IMR-90 (cell line): Measurements from ENCODE around the gene NANOS1. TPM values are rescaled to one million over a fixed set of nuclear protein-coding genes. Genes with fewer than 3 reads are reported as not detected.

Source experiments
- ATAC-seq: fragments of 200-7000 bp; cut with Tn5 transposase; 2 replicates; pipeline ENCODE4 v1.9.1; 2020; ENCODE audit warnings: low read depth, mild to moderate bottlenecking, moderate library complexity
- BruUV-seq: library from RNA; stranded (reverse); fragments of 400-500 nt; replicated peaks from 2 replicates; lab custom pipeline; 2021; lab: Mats Ljungman, UMichigan
- CTCF ChIA-PET: fragments of 300-600 bp; formaldehyde crosslinking; extraction: SDS; loops from one replicate; lab custom pipeline; 2021; ENCODE audit warnings: antibody characterized with exemption; lab: Yijun Ruan, JAX
- POLR2A ChIA-PET: fragments of 300-600 bp; sonication (Branson Sonifier 250); formaldehyde crosslinking; loops from one replicate; lab custom pipeline; 2022; ENCODE audit warnings: antibody characterized with exemption; ENCODE audit not compliant: unreplicated experiment; lab: Charles Lee
- DNase-seq: peaks from one replicate; pipeline ENCODE4 v3.0.0; 2013
- H2AFZ ChIP-seq: replicated peaks from 2 replicates; pipeline ENCODE3; 2013; ENCODE audit warnings: low read length, mild to moderate bottlenecking; ENCODE audit not compliant: poor library complexity
- H2AK5ac ChIP-seq: 2 replicates; pipeline ENCODE4 v1.6.1; 2013; ENCODE audit warnings: low read depth, low read length, inconsistent platforms
- H2AK9ac ChIP-seq: replicated peaks from 2 replicates; pipeline ENCODE3; 2013; ENCODE audit warnings: mild to moderate bottlenecking, low read depth, low read length, moderate library complexity; ENCODE audit not compliant: poor library complexity
- H2BK120ac ChIP-seq: 2 replicates; pipeline ENCODE4 v1.6.1; 2013; ENCODE audit warnings: low read depth, low read length, inconsistent platforms
- H2BK15ac ChIP-seq: 3 replicates; pipeline ENCODE4 v1.6.1; 2013; ENCODE audit warnings: low read depth, low read length, inconsistent platforms
- H2BK20ac ChIP-seq: 2 replicates; pipeline ENCODE4 v1.6.1; 2013; ENCODE audit warnings: low read depth, mild to moderate bottlenecking, inconsistent platforms, low read length, moderate library complexity
- H2BK5ac ChIP-seq: 2 replicates; pipeline ENCODE4 v1.6.1; 2013; ENCODE audit warnings: mild to moderate bottlenecking, low read depth, low read length, inconsistent platforms; ENCODE audit not compliant: poor library complexity, severe bottlenecking
- H3K14ac ChIP-seq: replicated peaks from 2 replicates; pipeline ENCODE4 v1.6.1; 2013; ENCODE audit warnings: low read depth, low read length, inconsistent platforms
- H3K18ac ChIP-seq: 2 replicates; pipeline ENCODE4 v1.6.1; 2013; ENCODE audit warnings: low read depth, low read length, control low read depth
- H3K23ac ChIP-seq: 2 replicates; pipeline ENCODE4 v1.6.1; 2013; ENCODE audit warnings: low read depth, low read length, inconsistent platforms
- H3K27ac ChIP-seq: 2 replicates; pipeline ENCODE4 v1.5.1; 2013; ENCODE audit warnings: mild to moderate bottlenecking, control low read depth, low read length; ENCODE audit not compliant: insufficient read depth
- H3K27me3 ChIP-seq: 2 replicates; pipeline ENCODE4 v1.6.1; 2013; ENCODE audit warnings: low read length; ENCODE audit not compliant: control insufficient read depth, insufficient read depth
- H3K36me3 ChIP-seq: 2 replicates; pipeline ENCODE4 v1.6.1; 2013; ENCODE audit warnings: low read length, mixed read lengths; ENCODE audit not compliant: control insufficient read depth, insufficient read depth
- H3K4ac ChIP-seq: 2 replicates; pipeline ENCODE4 v1.6.1; 2013; ENCODE audit warnings: low read depth, low read length, inconsistent platforms
- H3K4me1 ChIP-seq: 2 replicates; pipeline ENCODE4 v1.6.1; 2013; ENCODE audit warnings: low read length, mixed read lengths; ENCODE audit not compliant: control insufficient read depth, insufficient read depth
- H3K4me2 ChIP-seq: 2 replicates; pipeline ENCODE4 v1.6.1; 2013; ENCODE audit warnings: low read depth, mild to moderate bottlenecking, control low read depth, low read length, moderate library complexity
- H3K4me3 ChIP-seq: 2 replicates; pipeline ENCODE4 v1.5.1; 2013; ENCODE audit warnings: low read depth, mild to moderate bottlenecking, control low read depth, low read length, moderate library complexity; ENCODE audit not compliant: insufficient read depth
- H3K56ac ChIP-seq: 2 replicates; pipeline ENCODE4 v1.6.1; 2013; ENCODE audit warnings: low read length, inconsistent platforms; ENCODE audit not compliant: insufficient read depth; ENCODE audit errors: extremely low read depth
- H3K79me1 ChIP-seq, 2 experiments: 2 replicates each; pipeline ENCODE4 v1.6.1; 2013; ENCODE audit warnings: low read length in 2 of 2, inconsistent platforms in 1 of 2, low read depth in 1 of 2
- H3K9ac ChIP-seq: 2 replicates; pipeline ENCODE4 v1.6.1; 2013; ENCODE audit warnings: low read depth, low read length, control low read depth
- H3K9me1 ChIP-seq: 2 replicates; pipeline ENCODE4 v1.6.1; 2013; ENCODE audit warnings: low read length, inconsistent platforms; ENCODE audit not compliant: insufficient read depth
- H3K9me3 ChIP-seq: 2 replicates; pipeline ENCODE4 v1.6.1; 2013; ENCODE audit warnings: low read length; ENCODE audit not compliant: control insufficient read depth, insufficient read depth
- H4K20me1 ChIP-seq: 2 replicates; pipeline ENCODE4 v1.6.1; 2013; ENCODE audit warnings: low read length, inconsistent platforms; ENCODE audit not compliant: insufficient read depth
- H4K5ac ChIP-seq: 2 replicates; pipeline ENCODE4 v1.6.1; 2013; ENCODE audit warnings: mild to moderate bottlenecking, low read depth, low read length, control low read depth
- H4K8ac ChIP-seq, 2 experiments: 2 replicates each; pipeline ENCODE4 v1.6.1; 2013; ENCODE audit warnings: low read depth in 2 of 2, low read length in 2 of 2, control low read depth in 1 of 2, inconsistent platforms in 1 of 2
- H4K91ac ChIP-seq: 2 replicates; pipeline ENCODE4 v1.6.1; 2013; ENCODE audit warnings: low read depth, low read length, inconsistent platforms; ENCODE audit not compliant: insufficient read depth
- MAFK ChIP-seq: IDR thresholded peaks from 2 replicates; pipeline ENCODE4 v1.6.1; 2012; ENCODE audit warnings: low read depth, low read length, improper control_type of control experiment
- NFE2L2 ChIP-seq: fragments of 150-350 bp; IDR thresholded peaks from 2 replicates; pipeline ENCODE4 v1.6.1; 2016; ENCODE audit warnings: low read depth, mild to moderate bottlenecking, low read length
- WGBS, 2 experiments: methylation state at CpG; one replicate each; pipeline versions ENCODE4 v1.1.5 to v1.1.7; 2013; ENCODE audit warnings: missing lambda C conversion rate in 2 of 2; ENCODE audit not compliant: insufficient read length in 1 of 2; ENCODE audit errors: extremely low coverage in 2 of 2; 5-methylcytosine and 5-hydroxymethylcytosine counted together
- dilution Hi-C: fragments of 300-500 bp; cut with HindIII; formaldehyde crosslinking; loops from one replicate; pipeline ENCODE4 v1.14.3; 2018; ENCODE audit warnings: low sequenced_read_pairs; ENCODE audit not compliant: unreplicated experiment
- in situ Hi-C: fragments of 300-500 bp; cut with MboI; formaldehyde crosslinking; loops from 3 replicates; pipeline ENCODE4 v1.14.3; 2019; ENCODE audit warnings: low sequenced_read_pairs, inconsistent platforms, mixed read lengths
- intact Hi-C: fragments of 100-400 bp; cut with micrococcal nuclease; formaldehyde crosslinking; loops from 2 replicates; pipeline ENCODE4 v1.10.0; 2022
- polyA plus RNA-seq, 3 experiments: library from polyadenylated mRNA; depleted of rRNA; stranded (reverse); fragments of >200 nt; gene quantifications; 2 replicates each; pipeline ENCODE4 v1.2.3, GENCODE V29; 2012; ENCODE audit warnings: low replicate concordance in 1 of 3
- total RNA-seq: library from RNA; depleted of rRNA; stranded (reverse); fragments of >200 nt; gene quantifications from 2 replicates; pipeline ENCODE4 v1.2.3, GENCODE V29; 2012
- TF ChIP-seq, protein P1 (sequence below): fragments of 150-350 bp; IDR thresholded peaks from 2 replicates; pipeline ENCODE4 v1.6.1; 2016; ENCODE audit warnings: low read depth, mild to moderate bottlenecking, low read length, moderate library complexity, borderline replicate concordance

The NANOS1 gene
- total and polyA plus RNA-seq, 2 of the 4 experiments (the other 2 are of a cell fraction): under 0.01 to 0.12 TPM

DNA sequence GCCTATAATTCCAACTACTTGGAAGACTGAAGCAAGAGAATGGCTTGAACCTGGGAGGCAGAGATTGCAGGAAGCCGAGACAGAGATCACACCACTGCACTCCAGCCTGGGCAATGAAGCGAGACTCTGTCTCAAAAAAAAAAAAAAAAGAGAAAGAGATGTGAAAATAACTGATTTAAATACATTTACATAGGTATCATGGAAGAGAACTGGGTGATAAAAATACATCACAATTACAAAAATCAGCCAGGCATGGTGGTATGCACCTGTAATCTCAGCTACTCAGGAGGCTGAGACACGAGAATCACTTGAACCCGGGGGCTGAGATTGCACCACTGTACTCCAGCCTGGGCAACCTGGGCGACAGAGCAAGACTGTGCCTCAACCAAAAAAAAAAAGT, 19.8 kb downstream of the NANOS1 start:
- intact Hi-C loops (no loop called here), in situ Hi-C loops (no loop called here), dilution Hi-C loops (no loop called here)
- TF ChIP-seq NFE2L2: no peak
- TF ChIP-seq MAFK: no peak
- TF ChIP-seq, protein P1, sequence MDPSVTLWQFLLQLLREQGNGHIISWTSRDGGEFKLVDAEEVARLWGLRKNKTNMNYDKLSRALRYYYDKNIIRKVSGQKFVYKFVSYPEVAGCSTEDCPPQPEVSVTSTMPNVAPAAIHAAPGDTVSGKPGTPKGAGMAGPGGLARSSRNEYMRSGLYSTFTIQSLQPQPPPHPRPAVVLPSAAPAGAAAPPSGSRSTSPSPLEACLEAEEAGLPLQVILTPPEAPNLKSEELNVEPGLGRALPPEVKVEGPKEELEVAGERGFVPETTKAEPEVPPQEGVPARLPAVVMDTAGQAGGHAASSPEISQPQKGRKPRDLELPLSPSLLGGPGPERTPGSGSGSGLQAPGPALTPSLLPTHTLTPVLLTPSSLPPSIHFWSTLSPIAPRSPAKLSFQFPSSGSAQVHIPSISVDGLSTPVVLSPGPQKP: no peak
- Histone ChIP-seq H2AFZ (no peak overlapping the region), H3K9me3 (no peaks in the 10 kb centered on the region), H4K8ac (no peak overlapping the region), H3K27me3 (no peaks in the 10 kb centered on the region), H3K27ac (no peak overlapping the region), H3K4me3 (no peak overlapping the region), H3K56ac (no peak overlapping the region), H3K4me2 (no peak overlapping the region), H3K23ac (no peak overlapping the region), H4K91ac (no peak overlapping the region), H4K5ac (no peak overlapping the region), H3K9ac (no peak overlapping the region), H2BK5ac (no peak overlapping the region), H2BK20ac (no peak overlapping the region), H2BK120ac (no peak overlapping the region), H3K36me3 (peaks cover 70% of the 10 kb centered on the region), H3K79me1 (peaks cover 37 to 56% of the 10 kb centered on the region in 2 experiments), H2AK5ac (no peak overlapping the region), H3K18ac (no peak overlapping the region), H2AK9ac (no peak overlapping the region), H4K20me1 (peaks cover 68% of the 10 kb centered on the region), H3K4ac (no peak overlapping the region), H3K14ac (no peak overlapping the region), H2BK15ac (no peak overlapping the region), H3K9me1 (no peaks in the 10 kb centered on the region), H3K4me1 (no peaks in the 10 kb centered on the region; the same call in 1 of the 2 replicates)
- no peak for ATAC-seq
- CTCF ChIA-PET: no interaction called here
- no CpG with 5 or more reads among the region's 5 CpGs for WGBS, 2 experiments
- POLR2A ChIA-PET: no interaction called here
- DNase-seq: no peak
- BruUV-seq: no TSS peak
